Osteocyte (in vitro differentiated cells): ENCODE results near the gene ZSCAN18. TPM values are rescaled to one million over a fixed set of nuclear protein-coding genes. Genes with fewer than 3 reads are reported as not detected.

ENCODE experiments used
- DNase-seq: peaks from one replicate; pipeline ENCODE4 v3.0.0; 2021; ENCODE audit warnings: mixed read lengths; ENCODE audit not compliant: unreplicated experiment; ENCODE audit errors: extremely low spot score
- H3K27ac Mint-ChIP-seq: one replicate; pipeline ENCODE4 v1.8.0; 2021; ENCODE audit warnings: mild to moderate bottlenecking, mixed read lengths; ENCODE audit not compliant: unreplicated experiment
- H3K27me3 Mint-ChIP-seq: one replicate; pipeline ENCODE4 v1.8.0; 2021; ENCODE audit warnings: mixed read lengths; ENCODE audit not compliant: unreplicated experiment
- H3K36me3 Mint-ChIP-seq: one replicate; pipeline ENCODE4 v1.8.0; 2021; ENCODE audit warnings: mixed read lengths; ENCODE audit not compliant: unreplicated experiment
- H3K4me1 Mint-ChIP-seq: one replicate; pipeline ENCODE4 v1.8.0; 2021; ENCODE audit warnings: mixed read lengths; ENCODE audit not compliant: unreplicated experiment
- H3K4me3 Mint-ChIP-seq: one replicate; pipeline ENCODE4 v1.8.0; 2021; ENCODE audit warnings: mild to moderate bottlenecking, moderate library complexity, mixed read lengths; ENCODE audit not compliant: unreplicated experiment
- H3K9me3 Mint-ChIP-seq: one replicate; pipeline ENCODE4 v1.8.0; 2021; ENCODE audit warnings: mixed read lengths; ENCODE audit not compliant: unreplicated experiment
- total RNA-seq: library from RNA; stranded (reverse); gene quantifications from 2 replicates; pipeline ENCODE4 v1.2.1, GENCODE V29; 2021
- TF ChIP-seq, protein P1 (sequence below): fragments of 200-600 bp; sonication (generic); IDR thresholded peaks from 2 replicates; pipeline ENCODE4 v1.5.0; 2021; ENCODE audit warnings: antibody characterized with exemption, mild to moderate bottlenecking, moderate library complexity

ZSCAN18 gene
- total RNA-seq, 1 donor from 2014 or later, result 50.7 TPM

DNA sequence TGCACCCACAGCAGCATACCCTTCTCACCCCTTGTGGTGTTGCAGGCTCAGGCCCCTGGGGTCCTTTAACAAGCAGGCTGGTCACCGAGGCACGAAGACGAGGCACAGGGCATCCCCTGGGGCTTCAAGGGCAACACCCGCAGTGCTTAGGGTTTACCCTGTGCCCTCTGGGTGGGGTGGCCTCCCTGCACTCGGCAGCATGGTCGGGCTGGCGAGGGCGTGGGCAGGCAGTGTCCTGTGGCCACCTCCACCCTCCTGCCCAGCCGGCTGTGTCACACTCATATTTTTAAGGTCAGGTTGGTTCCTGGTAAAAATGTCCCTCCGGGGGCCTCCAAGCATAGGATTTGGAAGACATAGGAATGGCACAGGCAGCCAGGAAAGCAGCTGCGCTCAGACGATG, 50.4 kb downstream of the ZSCAN18 start:
- H3K4me3 Mint-ChIP-seq, result no peak overlapping the region
- H3K36me3 Mint-ChIP-seq, result no peaks in the 10 kb centered on the region
- no peaks in the 10 kb centered on the region for H3K27me3 Mint-ChIP-seq
- no peaks in the 10 kb centered on the region for H3K4me1 Mint-ChIP-seq
- H3K27ac Mint-ChIP-seq, result no peak overlapping the region
- H3K9me3 Mint-ChIP-seq, result peaks cover 26% of the 10 kb centered on the region
- no peak for DNase-seq
- TF ChIP-seq, protein P1, sequence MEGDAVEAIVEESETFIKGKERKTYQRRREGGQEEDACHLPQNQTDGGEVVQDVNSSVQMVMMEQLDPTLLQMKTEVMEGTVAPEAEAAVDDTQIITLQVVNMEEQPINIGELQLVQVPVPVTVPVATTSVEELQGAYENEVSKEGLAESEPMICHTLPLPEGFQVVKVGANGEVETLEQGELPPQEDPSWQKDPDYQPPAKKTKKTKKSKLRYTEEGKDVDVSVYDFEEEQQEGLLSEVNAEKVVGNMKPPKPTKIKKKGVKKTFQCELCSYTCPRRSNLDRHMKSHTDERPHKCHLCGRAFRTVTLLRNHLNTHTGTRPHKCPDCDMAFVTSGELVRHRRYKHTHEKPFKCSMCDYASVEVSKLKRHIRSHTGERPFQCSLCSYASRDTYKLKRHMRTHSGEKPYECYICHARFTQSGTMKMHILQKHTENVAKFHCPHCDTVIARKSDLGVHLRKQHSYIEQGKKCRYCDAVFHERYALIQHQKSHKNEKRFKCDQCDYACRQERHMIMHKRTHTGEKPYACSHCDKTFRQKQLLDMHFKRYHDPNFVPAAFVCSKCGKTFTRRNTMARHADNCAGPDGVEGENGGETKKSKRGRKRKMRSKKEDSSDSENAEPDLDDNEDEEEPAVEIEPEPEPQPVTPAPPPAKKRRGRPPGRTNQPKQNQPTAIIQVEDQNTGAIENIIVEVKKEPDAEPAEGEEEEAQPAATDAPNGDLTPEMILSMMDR, result no peak

DNA sequence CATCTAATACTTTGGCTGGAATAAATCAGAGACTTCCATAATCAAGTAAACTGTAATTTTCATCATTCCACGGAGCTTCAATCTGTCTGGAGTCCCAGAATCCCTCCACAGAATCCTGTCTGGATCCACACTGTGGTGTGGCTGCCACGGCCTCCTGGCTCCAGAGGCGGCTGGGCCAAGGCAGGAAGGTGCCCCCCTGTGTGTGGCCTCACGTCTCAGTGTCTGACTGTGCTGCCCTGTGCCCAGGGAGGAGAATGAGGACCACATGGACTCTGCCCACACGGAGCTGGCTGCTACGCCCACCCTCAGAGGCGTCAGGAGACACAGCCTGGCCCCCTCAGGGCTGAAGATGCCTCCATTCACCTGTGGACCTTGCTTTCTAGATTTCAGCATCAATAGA, 51.2 kb downstream of the ZSCAN18 start:
- no peak overlapping the region for H3K27ac Mint-ChIP-seq
- H3K4me1 Mint-ChIP-seq, result no peaks in the 10 kb centered on the region
- no peak for DNase-seq
- H3K9me3 Mint-ChIP-seq, result peaks cover 24% of the 10 kb centered on the region
- TF ChIP-seq, protein P1, result no peak
- H3K36me3 Mint-ChIP-seq, result no peaks in the 10 kb centered on the region
- H3K27me3 Mint-ChIP-seq, result no peaks in the 10 kb centered on the region
- H3K4me3 Mint-ChIP-seq, result no peak overlapping the region

DNA sequence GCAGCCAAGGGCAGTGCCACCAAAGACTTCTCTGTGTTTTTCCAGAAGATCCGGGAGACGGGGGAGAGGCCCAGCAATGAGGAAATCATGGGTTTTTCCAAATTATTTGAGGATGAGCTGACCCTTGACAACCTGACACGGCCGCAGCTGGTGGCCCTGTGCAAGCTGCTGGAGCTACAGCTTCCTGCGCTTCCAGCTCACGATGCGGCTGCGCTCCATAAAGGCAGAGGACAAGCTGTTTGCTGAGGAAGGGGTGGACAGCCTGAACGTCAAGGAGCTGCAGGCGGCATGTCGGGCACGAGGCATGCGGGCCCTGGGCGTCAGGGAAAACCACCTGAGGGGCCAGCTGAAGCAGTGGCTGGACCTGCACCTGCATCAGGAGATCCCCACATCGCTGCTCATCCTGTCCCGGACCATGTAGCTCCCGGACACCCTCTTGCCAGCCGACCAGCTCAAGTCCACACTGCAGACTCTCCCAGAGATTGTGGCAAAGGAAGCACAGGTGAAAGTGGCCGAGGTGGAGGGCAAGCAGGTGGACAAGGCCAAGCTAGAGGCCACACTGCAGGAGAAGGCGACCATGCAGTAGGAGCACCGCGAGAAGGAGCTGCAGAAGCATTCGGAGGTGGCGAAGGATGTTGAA, 52.5 kb downstream of the ZSCAN18 start:
- Mint-ChIP-seq H3K27me3 (no peaks in the 10 kb centered on the region), H3K36me3 (no peaks in the 10 kb centered on the region), H3K9me3 (peaks cover 25% of the 10 kb centered on the region), H3K27ac (no peak overlapping the region), H3K4me3 (no peak overlapping the region), H3K4me1 (no peaks in the 10 kb centered on the region)
- no peak for DNase-seq
- TF ChIP-seq, protein P1, result no peak

DNA sequence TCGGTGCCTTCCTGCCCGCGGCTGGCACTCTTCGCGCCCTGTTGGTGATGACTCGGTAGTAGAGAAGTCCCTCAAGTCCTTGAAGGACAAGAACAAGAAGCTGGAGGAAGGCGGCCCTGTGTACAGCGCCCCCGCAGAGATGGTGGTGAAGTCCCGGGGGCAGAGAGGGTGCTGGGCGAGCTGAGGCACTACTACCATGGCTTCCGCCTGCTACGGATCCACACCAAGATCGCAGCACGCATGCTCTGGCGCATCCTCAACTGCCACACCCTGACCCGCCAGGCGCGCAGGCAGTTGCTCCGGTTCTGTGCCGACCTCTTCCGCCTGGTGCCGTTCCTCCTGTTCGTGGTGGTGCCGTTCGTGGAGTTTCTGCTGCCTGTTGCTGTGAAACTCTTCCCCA, 53.1 kb downstream of the ZSCAN18 start:
- DNase-seq, result no peak
- TF ChIP-seq, protein P1, result no peak
- no peaks in the 10 kb centered on the region for H3K4me1 Mint-ChIP-seq

DNA sequence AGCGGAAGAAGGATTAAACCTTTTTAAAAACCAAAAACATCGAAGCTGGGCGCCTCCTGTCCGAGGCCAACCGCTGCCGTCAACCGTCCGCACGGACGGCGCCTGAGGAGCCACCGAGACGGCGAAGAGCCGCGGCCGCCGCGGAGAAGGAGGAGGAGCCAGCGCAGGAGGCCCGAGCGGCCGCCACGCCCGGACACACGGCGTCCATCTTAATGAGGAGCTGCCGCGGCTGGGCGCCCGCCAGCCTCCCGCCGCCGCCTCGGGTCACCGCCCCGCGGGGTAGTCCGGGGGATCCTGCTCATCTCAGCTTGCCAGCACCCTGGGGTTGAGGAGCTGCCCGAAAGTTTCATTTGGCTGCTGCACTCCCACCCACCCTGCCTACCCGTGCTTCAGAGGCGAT, 53.6 kb downstream of the ZSCAN18 start:
- no peak for DNase-seq
- Mint-ChIP-seq H3K4me1 (no peaks in the 10 kb centered on the region), H3K27me3 (no peaks in the 10 kb centered on the region), H3K9me3 (peaks cover 20% of the 10 kb centered on the region), H3K27ac (no peak overlapping the region), H3K4me3 (no peak overlapping the region), H3K36me3 (no peaks in the 10 kb centered on the region)
- TF ChIP-seq, protein P1, result no peak

More for the DNA sequence above, 53.1 kb downstream of the ZSCAN18 start:
- Mint-ChIP-seq H3K9me3 (peaks cover 25% of the 10 kb centered on the region), H3K36me3 (no peaks in the 10 kb centered on the region), H3K27me3 (no peaks in the 10 kb centered on the region), H3K4me3 (no peak overlapping the region), H3K27ac (no peak overlapping the region)
